Activated CD4-positive, alpha-beta T cell treated with anti-CD3 and anti-CD28 coated beads for 36 hours (primary cell): ENCODE data around the gene GDI2. TPM values are rescaled to one million over a fixed set of nuclear protein-coding genes. Genes with fewer than 3 reads are reported as not detected.
"Not testable (repeated sequence)": the region's sequence is repeated elsewhere in the genome, so short reads cannot be mapped to it uniquely, and the experiment has no call there.

Experiments used
- ATAC-seq: fragments of 200-7000 bp; cut with Tn5 transposase; one replicate; pipeline ENCODE4 v1.10.0; 2021; ENCODE audit warnings: mild to moderate bottlenecking, moderate library complexity
- CTCF ChIA-PET: fragments of 350-600 bp; sonication (Branson Sonifier 250); formaldehyde crosslinking; loops from one replicate; lab custom pipeline; 2021; ENCODE audit warnings: antibody characterized with exemption; lab: Charles Lee
- POLR2A ChIA-PET: fragments of 350-600 bp; sonication (Branson Sonifier 250); formaldehyde crosslinking; loops from one replicate; lab custom pipeline; 2021; ENCODE audit warnings: antibody characterized with exemption, inconsistent platforms; lab: Charles Lee
- DNase-seq: peaks from one replicate; pipeline ENCODE4 v3.0.0-alpha.2; 2020
- H3K27ac Mint-ChIP-seq: one replicate; pipeline ENCODE4 v1.8.0; 2021; ENCODE audit warnings: mixed read lengths
- H3K27me3 Mint-ChIP-seq: one replicate; pipeline ENCODE4 v1.8.0; 2021; ENCODE audit warnings: mixed read lengths
- H3K36me3 Mint-ChIP-seq: one replicate; pipeline ENCODE4 v1.8.0; 2021; ENCODE audit warnings: low read depth, mixed read lengths
- H3K4me1 Mint-ChIP-seq: one replicate; pipeline ENCODE4 v1.8.0; 2021; ENCODE audit warnings: mixed read lengths
- H3K4me3 Mint-ChIP-seq: one replicate; pipeline ENCODE4 v1.8.0; 2021; ENCODE audit warnings: mild to moderate bottlenecking, moderate library complexity, mixed read lengths
- H3K9me3 Mint-ChIP-seq: one replicate; pipeline ENCODE4 v1.8.0; 2021; ENCODE audit warnings: low read depth, mixed read lengths
- intact Hi-C, 2 experiments: fragments of 100-400 bp; cut with DNase I in 1 of 2; cut with micrococcal nuclease in 1 of 2; formaldehyde crosslinking; loops; one replicate each; pipeline versions ENCODE4 v1.14.2 to v1.15.1; 2022 to 2024; cut with DNase I, micrococcal nuclease
- total RNA-seq, 2 experiments: library from RNA; stranded (reverse); gene quantifications; one replicate each; pipeline ENCODE4 v1.2.3, GENCODE V29; 2021

Gene GDI2
- total RNA-seq, 2 experiments from 2014 or later, result 276 to 290 TPM

DNA sequence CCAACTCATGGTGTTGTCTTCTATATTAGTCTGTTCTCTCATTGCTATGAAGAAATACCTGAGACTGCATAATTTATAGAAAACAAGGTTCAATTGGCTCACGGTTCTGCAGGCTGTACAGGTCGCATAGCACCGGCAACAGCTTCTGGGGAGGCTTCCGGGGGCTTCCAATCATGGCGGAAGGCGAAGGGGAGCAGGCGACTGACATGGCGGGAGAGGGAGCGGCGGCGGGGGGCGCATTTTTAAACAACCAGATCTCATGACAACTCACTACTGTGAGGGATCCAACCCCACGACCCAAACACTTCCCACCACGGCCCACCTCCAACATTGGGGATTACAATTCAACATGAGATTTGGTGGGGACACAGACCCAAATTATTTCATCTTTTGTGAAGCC, 28.7 kb upstream of the GDI2 start:
- H3K36me3 Mint-ChIP-seq, result no peaks in the 10 kb centered on the region
- peaks cover 31% of the 10 kb centered on the region for H3K4me1 Mint-ChIP-seq
- H3K27me3 Mint-ChIP-seq, result peaks cover 2% of the 10 kb centered on the region
- no peak overlapping the region for H3K4me3 Mint-ChIP-seq
- H3K27ac Mint-ChIP-seq, result no peak overlapping the region
- POLR2A ChIA-PET, result no interaction called here
- no peaks in the 10 kb centered on the region for H3K9me3 Mint-ChIP-seq
- CTCF ChIA-PET, result interaction anchor here (0.6 kb wide), 1 partner anchor 31 kb away, joined by 4 read pairs; no protein-coding TSS in a partner anchor
- intact Hi-C loops, result no loop called here
- ATAC-seq (no peak), DNase-seq (no peak)

DNA sequence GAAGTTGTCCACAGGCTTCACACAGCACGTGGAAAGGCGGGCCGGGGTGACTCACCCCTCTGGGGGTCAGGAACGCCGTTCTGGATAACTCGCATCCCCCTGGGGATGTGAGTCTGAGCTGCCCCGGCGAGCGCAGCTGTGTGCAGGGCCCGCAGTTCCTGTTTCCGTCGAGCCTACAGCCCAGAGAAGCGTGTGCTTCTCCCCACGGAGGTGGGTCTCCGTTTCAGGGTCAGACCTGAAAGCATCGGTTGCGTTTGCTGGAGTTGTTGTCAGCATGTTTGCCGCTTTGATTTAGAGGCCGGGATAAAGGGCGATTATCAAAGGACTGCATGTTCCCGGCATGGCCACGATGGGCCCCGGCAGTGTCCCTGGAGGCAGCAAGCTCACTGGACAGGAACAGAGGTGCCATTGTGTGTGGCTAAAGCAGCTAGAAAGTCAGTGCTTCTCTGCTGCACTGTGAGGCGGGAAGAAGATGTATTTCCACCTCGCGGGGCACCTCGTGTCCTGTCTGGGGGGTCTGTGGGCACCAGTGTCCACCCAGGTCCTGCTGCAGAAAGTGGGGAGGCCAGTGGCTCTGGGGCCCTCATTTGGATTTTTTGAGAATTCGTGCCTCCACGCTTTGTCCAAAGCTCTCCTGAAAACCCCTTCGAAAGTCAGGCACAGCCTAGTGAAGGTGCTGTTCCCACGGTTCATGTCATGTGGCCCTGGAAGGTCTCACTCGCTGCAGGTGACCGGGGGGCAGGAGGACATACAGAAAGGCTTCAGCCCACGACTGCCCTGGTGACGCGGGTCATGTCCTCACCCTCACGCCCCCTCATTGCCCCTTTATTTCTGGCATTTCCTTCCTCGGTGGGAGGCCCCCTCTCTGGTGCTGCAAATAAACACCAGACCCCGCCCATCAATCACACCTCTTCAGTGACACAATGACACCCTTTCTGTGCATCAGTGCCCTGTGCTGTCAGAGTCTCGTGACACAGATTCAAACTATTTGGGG, 27.4 kb upstream of the GDI2 start:
- DNase-seq (no peak), ATAC-seq (no peak)
- intact Hi-C loops, result no loop called here
- no peaks in the 10 kb centered on the region for H3K36me3 Mint-ChIP-seq
- POLR2A ChIA-PET, result no interaction called here
- H3K4me1 Mint-ChIP-seq, result peaks cover 21% of the 10 kb centered on the region
- H3K4me3 Mint-ChIP-seq, result no peak overlapping the region
- H3K9me3 Mint-ChIP-seq, result no peaks in the 10 kb centered on the region
- H3K27ac Mint-ChIP-seq, result no peak overlapping the region
- CTCF ChIA-PET, result no interaction called here
- H3K27me3 Mint-ChIP-seq, result peaks cover 2% of the 10 kb centered on the region

DNA sequence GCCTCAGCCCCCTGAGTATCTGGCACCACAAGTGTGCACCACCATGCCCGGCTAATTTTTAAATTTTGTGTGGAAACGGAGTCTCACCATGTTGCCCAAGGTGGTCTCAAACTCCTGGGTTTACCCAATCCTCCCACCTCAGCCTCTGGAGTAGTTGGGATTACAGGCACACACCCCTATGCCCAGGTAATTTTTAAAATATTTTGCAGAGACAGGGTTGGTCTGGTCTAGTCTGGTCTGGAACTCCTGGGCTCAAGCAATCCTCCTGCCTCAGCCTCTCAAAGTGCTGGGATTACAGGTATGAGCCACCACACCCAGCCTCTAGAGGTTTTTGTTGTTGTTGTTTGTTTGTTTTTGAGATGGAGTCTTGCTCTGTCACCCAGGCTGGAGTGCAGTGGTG, 22.9 kb upstream of the GDI2 start:
- POLR2A ChIA-PET, H3K4me1 Mint-ChIP-seq, H3K27me3 Mint-ChIP-seq, intact Hi-C loops, H3K9me3 Mint-ChIP-seq, DNase-seq, H3K4me3 Mint-ChIP-seq, ATAC-seq, H3K27ac Mint-ChIP-seq, H3K36me3 Mint-ChIP-seq: not testable (repeated sequence)
- CTCF ChIA-PET, result interaction anchor here (0.7 to 0.8 kb wide), 2 partner anchors 38 to 59 kb away, joined by 3 read pairs; no protein-coding TSS in a partner anchor

DNA sequence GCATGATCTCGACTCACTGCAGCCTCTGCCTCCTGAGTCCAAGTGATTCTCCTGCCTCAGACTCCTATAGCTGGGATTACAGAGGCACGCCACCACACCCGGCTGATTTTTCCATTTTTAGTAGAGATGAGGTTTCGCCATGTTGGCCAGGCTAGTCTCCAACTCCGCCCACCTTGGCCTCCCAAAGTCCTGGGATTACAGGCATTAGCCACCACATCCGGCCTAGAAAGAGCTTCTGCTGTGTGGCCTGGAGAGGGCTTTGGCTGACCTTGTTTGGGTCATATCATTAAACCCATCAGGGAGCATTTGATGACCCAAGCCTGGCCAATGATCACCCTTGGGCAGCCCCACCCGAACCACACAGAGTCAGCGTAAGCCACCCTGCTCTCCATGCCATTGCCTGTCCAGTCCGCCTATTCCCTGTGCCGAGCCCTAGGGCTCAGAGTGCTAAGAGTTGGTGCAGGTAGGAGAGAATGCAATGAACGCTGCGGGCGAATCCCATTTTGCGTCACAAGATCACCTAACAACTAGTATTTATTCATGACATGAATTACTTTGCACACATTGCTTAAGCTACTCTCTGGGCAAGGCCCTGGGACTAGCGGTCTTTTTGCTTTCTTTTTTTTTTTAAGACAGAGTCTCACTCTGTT, 22.3 kb upstream of the GDI2 start:
- Mint-ChIP-seq H3K4me1 (no peaks in the 10 kb centered on the region), H3K36me3 (no peaks in the 10 kb centered on the region)

DNA sequence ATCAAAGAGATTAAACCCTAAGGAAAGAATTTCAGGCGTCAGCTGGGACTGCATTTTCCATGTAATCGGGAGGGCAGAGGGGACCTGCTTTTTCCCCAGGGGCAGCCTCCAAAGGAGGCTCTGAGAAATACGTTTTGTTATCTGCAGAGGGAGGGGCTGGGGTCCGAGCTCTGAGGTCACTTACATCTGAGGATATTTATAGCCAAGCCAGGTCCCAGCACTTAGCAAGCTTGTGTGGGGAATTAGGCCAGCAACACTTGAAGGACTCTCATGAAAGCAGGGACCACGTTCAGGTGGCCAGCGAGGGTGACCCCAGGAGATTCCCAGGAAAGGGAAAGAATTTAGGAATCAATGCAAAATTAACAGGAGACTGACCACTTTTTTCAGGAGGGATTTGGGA, 20.6 kb upstream of the GDI2 start:
- no peak overlapping the region for H3K27ac Mint-ChIP-seq

More for the DNA sequence above, 22.3 kb upstream of the GDI2 start:
- H3K9me3 Mint-ChIP-seq, result no peaks in the 10 kb centered on the region
- DNase-seq, result no peak
- peaks cover 2% of the 10 kb centered on the region for H3K27me3 Mint-ChIP-seq
- POLR2A ChIA-PET, result no interaction called here
- H3K4me3 Mint-ChIP-seq, result no peak overlapping the region
- ATAC-seq, result no peak
- CTCF ChIA-PET, result interaction anchor here (0.5 to 0.8 kb wide), 2 partner anchors 39 to 172 kb away, joined by 3 to 4 read pairs; no protein-coding TSS in a partner anchor
- no peak overlapping the region for H3K27ac Mint-ChIP-seq
- intact Hi-C loops, result no loop called here

DNA sequence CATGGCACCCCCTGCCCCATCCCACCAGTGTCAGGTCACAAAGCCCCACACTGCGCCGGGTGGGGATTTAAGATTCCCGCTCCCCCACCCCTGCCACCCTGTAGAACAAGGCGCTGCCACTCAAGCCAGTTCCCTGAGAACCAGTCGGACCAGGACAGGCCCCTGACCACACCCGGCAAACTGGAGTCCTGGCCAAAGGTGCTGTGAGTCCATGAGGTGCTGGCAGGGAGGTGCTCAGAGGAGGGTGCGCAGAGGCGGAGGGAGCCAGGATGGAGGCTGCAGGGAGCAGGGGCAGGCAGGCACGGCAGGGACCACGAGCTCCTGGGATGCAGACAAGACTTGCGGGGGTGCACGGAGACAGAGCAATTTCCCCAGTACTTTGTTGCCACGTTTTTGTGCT, 19.7 kb upstream of the GDI2 start:
- H3K27me3 Mint-ChIP-seq, result no peaks in the 10 kb centered on the region
- DNase-seq (no peak), ATAC-seq (no peak)
- intact Hi-C loops, result no loop called here
- no peaks in the 10 kb centered on the region for H3K36me3 Mint-ChIP-seq
- H3K9me3 Mint-ChIP-seq, result no peaks in the 10 kb centered on the region
- ChIA-PET POLR2A (no interaction called here), CTCF (no interaction called here)
- H3K4me3 Mint-ChIP-seq, result no peak overlapping the region
- H3K4me1 Mint-ChIP-seq, result no peaks in the 10 kb centered on the region
- no peak overlapping the region for H3K27ac Mint-ChIP-seq

More for the DNA sequence above, 20.6 kb upstream of the GDI2 start:
- H3K27me3 Mint-ChIP-seq, result no peaks in the 10 kb centered on the region
- H3K4me1 Mint-ChIP-seq, result no peaks in the 10 kb centered on the region
- POLR2A ChIA-PET, result no interaction called here
- no peak for DNase-seq
- CTCF ChIA-PET, result interaction anchor here (1.0 kb wide), 1 partner anchor 11 kb away, joined by 3 read pairs; no protein-coding TSS in a partner anchor
- no peak for ATAC-seq
- no peaks in the 10 kb centered on the region for H3K36me3 Mint-ChIP-seq
- no peaks in the 10 kb centered on the region for H3K9me3 Mint-ChIP-seq
- intact Hi-C loops, result no loop called here
- H3K4me3 Mint-ChIP-seq, result no peak overlapping the region

DNA sequence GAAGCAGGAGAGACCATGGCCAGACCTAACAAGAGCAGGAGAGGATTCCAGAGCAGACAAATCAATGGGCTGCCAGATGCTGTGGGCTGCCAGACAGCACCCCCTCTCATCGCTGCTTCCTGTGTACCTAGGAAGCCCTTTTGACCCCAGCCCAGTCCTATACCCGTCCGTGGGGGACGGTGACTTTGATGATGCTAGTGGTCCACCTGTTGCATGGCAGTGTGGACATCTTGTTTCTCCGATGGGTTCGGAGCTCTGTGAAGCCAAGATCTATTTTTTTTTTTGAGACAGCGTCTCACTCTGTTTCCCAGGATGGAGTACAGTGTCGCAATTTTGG, 18.2 kb upstream of the GDI2 start:
- no peaks in the 10 kb centered on the region for H3K4me1 Mint-ChIP-seq
- no peak for ATAC-seq
- no peak overlapping the region for H3K4me3 Mint-ChIP-seq
- ChIA-PET POLR2A (no interaction called here), CTCF (interaction anchor here (1.2 kb wide), 1 partner anchor 15 kb away, joined by 3 read pairs; no protein-coding TSS in a partner anchor)
- no peak overlapping the region for H3K27ac Mint-ChIP-seq
- no peak for DNase-seq
- H3K36me3 Mint-ChIP-seq, result no peaks in the 10 kb centered on the region
- H3K9me3 Mint-ChIP-seq, result no peaks in the 10 kb centered on the region
- intact Hi-C loops, result no loop called here
- no peaks in the 10 kb centered on the region for H3K27me3 Mint-ChIP-seq

DNA sequence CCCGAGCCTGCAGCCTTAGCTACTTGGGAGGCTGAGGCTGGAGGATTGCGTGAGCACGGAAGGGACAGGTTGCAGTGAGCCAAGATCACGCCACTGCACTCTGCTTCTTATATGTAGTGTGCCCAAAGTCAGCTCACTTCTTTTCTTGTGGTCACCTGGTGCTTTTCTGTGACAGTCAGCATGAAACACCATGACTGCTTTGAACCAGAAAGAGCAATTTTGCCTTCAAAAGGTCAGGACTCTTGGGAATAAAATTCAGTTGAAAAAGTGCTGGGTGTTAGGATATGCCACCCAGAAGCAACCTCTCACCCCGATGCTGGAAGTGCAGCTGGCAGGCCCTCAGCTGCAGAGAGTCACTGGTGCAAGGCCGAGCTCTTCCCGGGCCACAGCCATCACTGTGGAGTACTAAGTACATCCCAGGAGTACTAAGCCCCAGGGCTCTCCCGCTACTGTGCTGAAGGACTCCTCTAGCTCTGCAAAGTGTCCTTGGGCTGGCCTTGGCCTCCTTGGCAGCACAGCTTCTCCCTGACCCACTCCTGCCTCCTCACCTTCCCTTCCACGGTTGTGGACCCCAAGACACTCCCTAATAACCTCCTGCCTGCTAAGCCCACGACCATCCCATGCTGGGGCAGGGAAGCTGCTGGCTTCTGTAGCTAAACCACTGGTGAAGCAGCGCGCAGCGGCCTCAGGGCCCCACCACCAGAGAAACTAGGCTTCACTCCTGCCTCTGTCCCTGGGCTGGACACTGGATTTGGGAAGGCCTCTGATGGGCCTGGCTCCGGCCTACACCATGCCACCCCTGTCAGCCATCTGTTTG, 17.6 kb upstream of the GDI2 start:
- ChIA-PET CTCF (interaction anchor here (0.6 to 1.9 kb wide), 3 partner anchors 15 to 97 kb away, joined by 3 to 4 read pairs (median 3); no protein-coding TSS in a partner anchor), POLR2A (no interaction called here)

DNA sequence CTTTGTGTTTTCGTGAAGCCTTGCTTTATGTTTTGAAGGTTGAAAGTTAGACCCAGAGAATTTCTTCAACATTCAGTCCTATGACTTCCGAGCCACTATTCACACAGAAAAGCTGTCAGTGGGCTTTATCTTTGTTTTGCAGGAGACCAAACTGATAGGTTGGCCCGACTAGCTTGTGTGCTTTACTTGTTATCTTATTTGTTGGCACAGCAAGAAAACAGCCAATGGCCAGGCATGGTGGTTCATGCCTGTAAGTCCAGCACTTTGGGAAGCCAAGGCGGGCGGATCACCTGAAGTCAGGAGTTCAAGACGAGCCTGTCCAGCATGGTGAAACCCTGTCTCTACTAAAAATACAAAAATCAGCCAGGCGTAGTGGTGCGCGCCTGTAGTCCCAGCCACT, 16.0 kb upstream of the GDI2 start:
- H3K27me3 Mint-ChIP-seq, result no peaks in the 10 kb centered on the region
- no peaks in the 10 kb centered on the region for H3K36me3 Mint-ChIP-seq
- no peak for ATAC-seq
- ChIA-PET CTCF (interaction anchor here (1.9 kb wide), 1 partner anchor 34 kb away, joined by 4 read pairs; no protein-coding TSS in a partner anchor), POLR2A (no interaction called here)
- H3K9me3 Mint-ChIP-seq, result no peaks in the 10 kb centered on the region
- no peak overlapping the region for H3K27ac Mint-ChIP-seq
- H3K4me3 Mint-ChIP-seq, result no peak overlapping the region
- no peak for DNase-seq
- H3K4me1 Mint-ChIP-seq, result no peaks in the 10 kb centered on the region
- intact Hi-C loops, result no loop called here

More for the DNA sequence above, 17.6 kb upstream of the GDI2 start:
- intact Hi-C loops, result no loop called here
- Mint-ChIP-seq H3K36me3 (no peaks in the 10 kb centered on the region), H3K27me3 (no peaks in the 10 kb centered on the region), H3K27ac (no peak overlapping the region), H3K9me3 (no peaks in the 10 kb centered on the region), H3K4me1 (no peaks in the 10 kb centered on the region), H3K4me3 (no peak overlapping the region)
- DNase-seq, result no peak
- peak; percentile 36 for ATAC-seq

DNA sequence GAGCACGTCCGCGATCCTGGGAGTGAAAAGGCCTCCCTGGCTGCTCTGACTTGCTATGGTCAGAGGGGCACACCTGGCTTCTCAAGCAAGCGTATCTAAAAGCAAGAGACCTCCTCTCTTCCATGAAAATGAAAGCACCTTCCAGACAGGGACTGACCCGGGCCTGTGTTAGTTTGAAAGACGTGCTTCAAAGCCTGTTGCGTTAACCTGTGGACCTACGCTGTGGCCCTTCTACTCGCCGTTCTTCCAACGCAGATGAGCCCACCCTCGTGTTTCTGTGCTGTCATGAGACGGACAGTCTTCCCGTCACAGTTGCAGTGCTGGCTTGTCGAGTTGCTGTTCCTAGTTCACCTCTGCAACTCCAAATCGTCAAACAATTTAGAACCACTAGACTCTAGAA, 15.5 kb upstream of the GDI2 start:
- H3K9me3 Mint-ChIP-seq, result no peaks in the 10 kb centered on the region
- H3K4me3 Mint-ChIP-seq, result no peak overlapping the region
- ATAC-seq (no peak), DNase-seq (no peak)
- intact Hi-C loops, result no loop called here
- no peak overlapping the region for H3K27ac Mint-ChIP-seq
- ChIA-PET CTCF (interaction anchor here (1.9 kb wide), 1 partner anchor 34 kb away, joined by 4 read pairs; no protein-coding TSS in a partner anchor), POLR2A (no interaction called here)
- no peaks in the 10 kb centered on the region for H3K27me3 Mint-ChIP-seq
- H3K36me3 Mint-ChIP-seq, result no peaks in the 10 kb centered on the region
- H3K4me1 Mint-ChIP-seq, result no peaks in the 10 kb centered on the region

DNA sequence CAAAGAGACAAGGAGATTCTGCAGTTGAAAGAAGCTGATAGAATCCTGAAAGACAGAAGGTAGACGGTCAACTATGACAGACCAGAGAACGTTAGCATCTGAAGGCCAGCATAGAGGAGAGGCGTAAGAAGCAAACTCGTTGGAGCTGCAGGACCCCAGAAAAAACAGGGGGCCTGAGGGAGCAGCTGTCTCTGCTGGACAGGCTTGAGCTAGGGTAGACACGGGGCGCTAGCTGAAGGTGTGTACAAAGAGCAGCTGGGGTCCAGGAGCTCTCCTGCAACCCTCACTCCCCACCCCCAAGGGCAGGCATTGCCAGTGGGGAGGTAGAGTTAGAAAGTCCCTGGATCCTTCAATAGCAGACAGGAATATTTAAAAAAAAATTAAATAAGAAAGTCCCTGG, 14.6 kb upstream of the GDI2 start:
- no peaks in the 10 kb centered on the region for H3K9me3 Mint-ChIP-seq
- no peaks in the 10 kb centered on the region for H3K36me3 Mint-ChIP-seq
- no peak overlapping the region for H3K27ac Mint-ChIP-seq
- ChIA-PET CTCF (no interaction called here), POLR2A (interaction anchor here (0.6 kb wide), 1 partner anchor 13 kb away, joined by 3 read pairs; no protein-coding TSS in a partner anchor)
- no peaks in the 10 kb centered on the region for H3K27me3 Mint-ChIP-seq
- no peaks in the 10 kb centered on the region for H3K4me1 Mint-ChIP-seq
- DNase-seq, result no peak
- no peak for ATAC-seq
- intact Hi-C loops, result no loop called here
- no peak overlapping the region for H3K4me3 Mint-ChIP-seq
